GM13976 (cell line): ENCODE measurements around the gene ZNF496.

Experiments used
- DNase-seq: peaks from one replicate; pipeline ENCODE4 v3.0.0; 2012; ENCODE audit warnings: low spot score
- in situ Hi-C: fragments of 300-500 bp; cut with MboI; formaldehyde crosslinking; loops from one replicate; pipeline ENCODE4 v1.12.0; 2022; ENCODE audit warnings: low sequenced_read_pairs, mixed read lengths, inconsistent platforms; ENCODE audit not compliant: unreplicated experiment
- TF ChIP-seq, protein P1 (sequence below): IDR thresholded peaks from 2 replicates; pipeline ENCODE4 v1.5.1; 2012; ENCODE audit warnings: borderline replicate concordance, mild to moderate bottlenecking; ENCODE audit not compliant: insufficient read depth; ENCODE audit errors: extremely low read depth, missing control alignments, control extremely low read depth

The ZNF496 gene

DNA sequence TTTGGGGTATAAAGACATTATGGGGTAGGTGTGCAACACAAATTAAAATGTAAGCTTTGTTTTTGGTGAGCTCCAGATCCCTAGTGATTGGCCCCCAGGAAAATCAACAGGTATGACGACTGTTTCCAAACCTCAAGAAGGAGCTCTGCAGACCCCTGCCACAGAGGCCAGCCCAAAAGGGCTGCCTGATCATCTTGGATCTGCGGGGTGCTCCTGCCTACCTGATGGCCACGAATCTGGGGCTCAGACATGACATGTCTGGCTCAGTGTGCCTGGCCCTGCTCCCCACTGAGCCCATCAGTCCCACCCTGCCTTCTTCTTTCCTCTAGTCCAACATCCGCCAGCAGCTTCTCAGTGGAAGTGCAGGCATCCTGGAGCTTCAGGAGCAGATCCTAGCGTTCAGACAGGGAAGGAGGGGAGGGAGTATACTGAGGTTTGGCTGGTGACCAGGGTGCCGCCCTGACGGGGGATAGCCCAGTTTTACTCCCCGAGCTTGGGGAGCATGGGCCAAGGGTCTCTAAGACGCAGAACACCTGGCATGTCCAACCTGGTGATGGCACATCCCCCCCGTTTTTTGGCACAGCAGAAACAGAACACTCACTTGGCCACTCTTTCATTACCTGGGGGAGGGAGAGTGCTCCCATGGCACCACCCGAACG is 31.8 kb downstream of the ZNF496 start:
- TF ChIP-seq, protein P1, sequence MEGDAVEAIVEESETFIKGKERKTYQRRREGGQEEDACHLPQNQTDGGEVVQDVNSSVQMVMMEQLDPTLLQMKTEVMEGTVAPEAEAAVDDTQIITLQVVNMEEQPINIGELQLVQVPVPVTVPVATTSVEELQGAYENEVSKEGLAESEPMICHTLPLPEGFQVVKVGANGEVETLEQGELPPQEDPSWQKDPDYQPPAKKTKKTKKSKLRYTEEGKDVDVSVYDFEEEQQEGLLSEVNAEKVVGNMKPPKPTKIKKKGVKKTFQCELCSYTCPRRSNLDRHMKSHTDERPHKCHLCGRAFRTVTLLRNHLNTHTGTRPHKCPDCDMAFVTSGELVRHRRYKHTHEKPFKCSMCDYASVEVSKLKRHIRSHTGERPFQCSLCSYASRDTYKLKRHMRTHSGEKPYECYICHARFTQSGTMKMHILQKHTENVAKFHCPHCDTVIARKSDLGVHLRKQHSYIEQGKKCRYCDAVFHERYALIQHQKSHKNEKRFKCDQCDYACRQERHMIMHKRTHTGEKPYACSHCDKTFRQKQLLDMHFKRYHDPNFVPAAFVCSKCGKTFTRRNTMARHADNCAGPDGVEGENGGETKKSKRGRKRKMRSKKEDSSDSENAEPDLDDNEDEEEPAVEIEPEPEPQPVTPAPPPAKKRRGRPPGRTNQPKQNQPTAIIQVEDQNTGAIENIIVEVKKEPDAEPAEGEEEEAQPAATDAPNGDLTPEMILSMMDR: no peak
- no peak for DNase-seq
- in situ Hi-C loops: no loop called here

DNA sequence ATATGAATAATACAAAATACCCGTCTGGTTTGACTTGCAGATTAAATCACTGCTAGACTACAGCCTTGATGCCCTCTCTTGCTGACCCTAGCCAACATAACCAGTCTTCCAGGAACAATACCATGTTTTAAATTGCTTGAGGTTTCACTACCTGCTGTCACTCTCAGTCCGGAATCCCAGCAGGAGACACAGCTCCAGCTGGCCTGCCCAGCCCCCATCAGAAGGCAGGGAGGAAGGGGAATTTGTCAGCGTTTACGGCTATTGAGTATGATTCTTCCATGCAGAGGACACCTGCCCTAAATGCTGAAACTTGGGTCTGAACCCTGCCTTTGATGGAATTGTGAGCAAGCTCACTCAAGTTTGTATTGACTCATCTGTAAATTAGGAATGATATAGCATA is 33.0 kb downstream of the ZNF496 start:
- in situ Hi-C loops: no loop called here
- TF ChIP-seq, protein P1: no peak
- DNase-seq: no peak

DNA sequence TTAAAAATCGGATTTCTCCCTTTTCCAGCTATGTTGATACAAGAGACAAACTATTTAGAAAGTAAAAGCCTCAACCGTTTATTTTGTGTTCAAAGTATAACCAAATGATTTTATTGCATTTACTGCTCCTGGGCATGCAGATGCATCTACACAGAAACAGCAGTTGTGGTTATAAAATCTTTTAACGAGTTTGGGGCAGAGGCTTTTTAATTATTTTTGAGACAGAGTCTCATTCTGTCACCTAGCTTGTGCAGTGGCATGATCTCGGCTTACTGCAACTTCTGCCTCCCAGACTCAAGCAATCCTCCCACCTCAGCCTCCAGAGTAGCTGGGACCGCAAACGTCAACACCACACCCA is 33.6 kb downstream of the ZNF496 start:
- TF ChIP-seq, protein P1: no peak
- DNase-seq: no peak
- in situ Hi-C loops: no loop called here

DNA sequence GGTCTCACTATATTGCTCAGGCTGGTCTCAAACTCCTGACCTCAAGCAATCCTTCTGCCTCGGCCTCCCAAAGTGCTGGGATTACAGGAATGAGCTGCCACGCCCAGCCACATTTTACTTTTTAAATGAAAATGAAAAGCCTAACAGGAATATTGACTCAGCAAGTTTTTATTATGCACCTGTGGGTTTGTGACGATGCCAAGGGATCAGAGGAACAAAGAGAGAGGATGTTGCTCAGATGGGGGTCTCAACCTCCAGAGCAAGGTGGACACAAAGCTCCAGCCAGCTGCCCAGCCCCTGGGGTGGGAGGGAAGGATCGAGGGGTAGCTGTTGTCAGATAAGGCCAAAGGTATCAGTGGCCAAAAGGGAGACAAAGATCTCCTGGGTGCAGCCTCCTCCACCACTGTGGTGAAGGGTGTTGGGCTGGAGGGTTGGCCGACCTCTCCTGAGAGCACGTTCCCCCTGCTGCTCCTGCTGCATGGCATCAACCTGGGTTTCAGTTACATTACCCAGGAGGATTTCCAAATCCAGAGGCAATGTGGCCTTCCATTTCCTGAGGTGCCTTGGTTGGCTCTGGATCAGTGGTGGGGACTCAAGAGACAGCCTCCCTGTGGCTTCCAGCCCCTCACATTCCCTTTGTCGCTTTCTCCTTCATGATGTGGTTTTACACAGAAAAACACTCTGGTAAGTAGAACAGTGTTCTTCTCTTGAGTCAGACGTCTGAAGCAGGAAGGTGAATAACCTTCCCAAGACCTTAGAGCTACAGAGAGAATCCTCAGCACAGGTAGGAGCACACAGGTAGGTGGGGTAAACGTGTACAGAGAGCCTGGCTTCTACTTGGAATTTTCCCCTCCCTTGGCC is 34.2 kb downstream of the ZNF496 start:
- DNase-seq: no peak
- in situ Hi-C loops: no loop called here
- TF ChIP-seq, protein P1: no peak

DNA sequence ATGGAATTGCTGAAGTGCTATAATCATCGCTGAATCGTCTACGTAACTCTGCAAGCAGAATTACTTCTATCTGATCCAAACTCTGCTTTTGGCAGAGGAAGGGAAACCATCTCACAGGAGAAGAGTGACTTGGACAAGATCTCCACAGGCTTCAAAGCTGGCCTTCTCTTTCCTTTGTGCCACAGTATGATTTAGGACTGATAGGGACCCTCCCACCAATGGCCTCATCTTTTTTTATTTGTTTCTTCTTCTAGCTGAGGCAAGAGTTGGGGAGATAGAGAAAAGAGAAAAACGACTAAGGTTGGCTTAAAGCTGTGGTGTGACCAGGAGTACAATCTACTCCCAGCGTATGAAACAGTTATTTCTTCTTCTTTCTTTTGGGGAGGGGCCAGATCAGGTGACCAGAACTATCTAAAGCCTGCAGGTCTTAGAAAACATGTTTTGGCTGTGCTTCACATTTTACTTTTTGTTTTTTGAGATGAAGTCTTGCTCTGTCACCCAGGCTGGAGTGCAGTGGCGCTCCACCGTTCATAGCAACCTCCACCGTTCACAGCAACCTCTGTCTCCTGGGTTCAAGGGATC is 35.0 kb downstream of the ZNF496 start:
- TF ChIP-seq, protein P1: no peak
- no peak for DNase-seq
- in situ Hi-C loops: no loop called here

DNA sequence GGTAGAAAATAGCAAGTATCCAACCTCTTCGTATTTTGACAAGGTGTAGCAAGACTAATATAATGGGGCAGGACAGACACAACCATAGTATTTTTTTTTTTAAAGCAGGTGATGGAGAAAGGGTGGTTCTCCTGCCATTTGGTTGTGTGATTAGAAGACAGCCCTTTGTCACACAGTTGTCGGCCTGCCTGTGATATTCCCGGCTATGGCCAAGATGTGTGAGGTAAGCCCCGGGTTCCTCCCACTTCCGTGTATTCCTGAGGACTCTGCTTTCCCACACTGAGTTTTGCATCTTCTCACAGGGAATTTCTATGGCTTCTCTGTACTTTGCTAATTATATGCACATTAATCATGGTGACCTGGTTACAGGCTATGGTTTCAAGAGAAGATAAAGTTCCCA is 35.9 kb downstream of the ZNF496 start:
- TF ChIP-seq, protein P1: no peak
- in situ Hi-C loops: no loop called here
- DNase-seq: no peak
